ENCODE results near the gene THOC2.
"Not testable (repeated sequence)": the region's sequence is repeated elsewhere in the genome, so short reads cannot be mapped to it uniquely, and the experiment has no call there.

THOC2 gene

DNA sequence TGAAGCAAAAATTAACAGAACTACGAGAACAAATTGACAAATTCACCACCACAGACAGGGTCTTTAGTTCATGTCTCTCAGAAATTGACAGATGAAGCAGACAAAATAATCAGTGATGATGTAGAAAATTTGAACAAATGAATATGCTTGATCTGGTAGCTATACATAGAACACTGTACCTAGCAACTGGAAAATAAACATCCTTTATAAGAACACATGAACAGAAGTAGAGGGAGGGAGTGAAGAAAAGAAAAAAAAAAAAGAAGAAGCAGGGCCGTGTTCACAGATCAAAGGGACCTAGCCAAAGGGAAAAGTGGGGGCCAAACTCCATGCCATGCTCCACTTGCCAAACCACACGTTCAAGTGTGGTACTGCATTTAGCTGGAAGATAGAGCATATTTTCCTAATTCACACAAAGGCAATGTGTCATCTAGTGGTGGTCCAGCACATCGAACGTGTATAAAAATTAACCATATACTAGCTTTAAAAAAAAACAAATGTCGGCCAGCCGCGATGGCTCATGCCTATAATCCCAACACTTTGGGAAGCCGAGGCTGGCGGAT lies 5.6 kb upstream of the THOC2 start:
- no peak for DNase-seq
- Histone ChIP-seq H3K4me1 (ENCODE audit: control insufficient read depth, insufficient read depth, low read length, poor library complexity, severe bottlenecking) (no peaks in the 10 kb centered on the region), H3K27ac (ENCODE audit: insufficient read depth, low read length, poor library complexity, severe bottlenecking) (no peak overlapping the region), H3K27me3 (replicated peaks; ENCODE audit: control insufficient read depth, insufficient read depth, low read length, poor library complexity, severe bottlenecking) (no peaks in the 10 kb centered on the region), H3K36me3 (ENCODE audit: control insufficient read depth, insufficient read depth, low read length) (no peaks in the 10 kb centered on the region), H3K9me3 (ENCODE audit: control insufficient read depth, low read length) (no peaks in the 10 kb centered on the region), H3K4me3 (ENCODE audit: insufficient read depth, low read depth, low read length, poor library complexity, severe bottlenecking) (no peak overlapping the region)

DNA sequence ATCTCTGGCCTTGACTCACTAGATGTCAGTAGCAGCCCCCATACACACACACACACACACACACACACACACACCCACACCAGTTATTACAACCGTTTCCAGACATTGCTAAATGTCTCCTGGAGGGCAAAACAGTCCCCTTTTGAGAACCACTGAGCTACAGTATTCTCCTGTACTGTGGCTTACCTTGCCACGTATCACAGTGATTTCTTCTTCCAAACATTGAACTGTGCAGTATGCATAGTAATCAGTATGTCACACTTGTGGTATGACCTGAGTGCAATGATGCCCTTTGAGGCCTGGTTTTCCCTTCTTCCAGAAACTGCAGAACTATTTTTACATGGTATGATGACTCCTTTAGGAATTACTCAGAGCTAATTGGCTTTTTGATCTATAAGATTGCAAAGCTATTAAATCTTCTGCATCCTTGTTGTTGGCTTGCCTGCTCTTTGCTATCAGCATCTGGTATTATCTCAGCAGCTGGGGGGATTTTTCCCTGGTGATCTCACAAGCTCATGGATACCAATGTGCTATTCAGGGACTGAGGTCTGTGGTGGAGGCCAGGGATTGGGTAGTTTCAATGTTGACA lies 3.6 kb upstream of the THOC2 start:
- H3K27me3 ChIP-seq (replicated peaks; ENCODE audit: control insufficient read depth, insufficient read depth, low read length, poor library complexity, severe bottlenecking): no peaks in the 10 kb centered on the region
- H3K4me3 ChIP-seq (ENCODE audit: insufficient read depth, low read depth, low read length, poor library complexity, severe bottlenecking): no peak overlapping the region
- H3K27ac ChIP-seq (ENCODE audit: insufficient read depth, low read length, poor library complexity, severe bottlenecking): no peak overlapping the region
- no peak for DNase-seq
- no peaks in the 10 kb centered on the region for H3K9me3 ChIP-seq (ENCODE audit: control insufficient read depth, low read length)
- no peaks in the 10 kb centered on the region for H3K36me3 ChIP-seq (ENCODE audit: control insufficient read depth, insufficient read depth, low read length)
- no peaks in the 10 kb centered on the region for H3K4me1 ChIP-seq (ENCODE audit: control insufficient read depth, insufficient read depth, low read length, poor library complexity, severe bottlenecking)

DNA sequence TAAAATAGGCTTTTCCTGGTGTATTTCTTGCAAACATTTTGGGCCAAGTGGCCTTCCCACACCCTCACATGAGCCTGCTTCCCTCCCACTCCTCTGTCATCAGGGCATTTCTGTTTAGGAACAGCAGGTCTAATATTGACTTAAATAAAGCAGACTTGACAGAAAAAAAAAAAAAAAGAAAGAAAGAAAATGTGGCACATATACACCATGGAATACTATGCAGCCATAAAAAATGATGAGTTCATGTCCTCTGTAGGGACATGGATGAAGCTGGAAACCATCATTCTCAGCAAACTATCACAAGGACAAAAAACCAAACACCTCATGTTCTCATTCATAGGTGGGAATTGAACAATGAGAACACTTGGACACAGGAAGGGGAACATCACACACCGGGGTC lies 2.3 kb upstream of the THOC2 start:
- not testable (repeated sequence) for H3K27ac ChIP-seq (ENCODE audit: insufficient read depth, low read length, poor library complexity, severe bottlenecking); H3K4me3 ChIP-seq (ENCODE audit: insufficient read depth, low read depth, low read length, poor library complexity, severe bottlenecking); H3K4me1 ChIP-seq (ENCODE audit: control insufficient read depth, insufficient read depth, low read length, poor library complexity, severe bottlenecking); H3K27me3 ChIP-seq (replicated peaks; ENCODE audit: control insufficient read depth, insufficient read depth, low read length, poor library complexity, severe bottlenecking); H3K36me3 ChIP-seq (ENCODE audit: control insufficient read depth, insufficient read depth, low read length); H3K9me3 ChIP-seq (ENCODE audit: control insufficient read depth, low read length); DNase-seq

DNA sequence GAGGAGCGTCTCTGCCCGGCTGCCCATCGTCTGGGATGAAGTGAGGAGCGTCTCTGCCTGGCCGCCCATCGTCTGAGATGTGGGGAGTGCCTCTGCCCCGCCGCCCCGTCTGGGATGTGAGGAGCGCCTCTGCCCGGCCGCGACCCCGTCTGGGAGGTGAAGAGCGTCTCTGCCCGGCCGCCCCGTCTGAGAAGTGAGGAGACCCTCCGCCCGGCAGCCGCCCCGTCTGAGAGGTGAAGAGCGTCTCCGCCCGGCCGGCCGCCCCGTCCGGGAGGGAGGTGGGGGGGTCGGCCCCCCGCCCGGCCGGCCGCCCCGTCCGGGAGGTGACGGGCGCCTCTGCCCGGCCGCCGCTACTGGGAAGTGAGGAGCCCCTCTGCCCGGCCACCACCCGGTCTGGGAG lies 1.2 kb upstream of the THOC2 start:
- not testable (repeated sequence) for H3K27me3 ChIP-seq (replicated peaks; ENCODE audit: control insufficient read depth, insufficient read depth, low read length, poor library complexity, severe bottlenecking); H3K4me1 ChIP-seq (ENCODE audit: control insufficient read depth, insufficient read depth, low read length, poor library complexity, severe bottlenecking); H3K27ac ChIP-seq (ENCODE audit: insufficient read depth, low read length, poor library complexity, severe bottlenecking); H3K36me3 ChIP-seq (ENCODE audit: control insufficient read depth, insufficient read depth, low read length); H3K4me3 ChIP-seq (ENCODE audit: insufficient read depth, low read depth, low read length, poor library complexity, severe bottlenecking); H3K9me3 ChIP-seq (ENCODE audit: control insufficient read depth, low read length); DNase-seq

DNA sequence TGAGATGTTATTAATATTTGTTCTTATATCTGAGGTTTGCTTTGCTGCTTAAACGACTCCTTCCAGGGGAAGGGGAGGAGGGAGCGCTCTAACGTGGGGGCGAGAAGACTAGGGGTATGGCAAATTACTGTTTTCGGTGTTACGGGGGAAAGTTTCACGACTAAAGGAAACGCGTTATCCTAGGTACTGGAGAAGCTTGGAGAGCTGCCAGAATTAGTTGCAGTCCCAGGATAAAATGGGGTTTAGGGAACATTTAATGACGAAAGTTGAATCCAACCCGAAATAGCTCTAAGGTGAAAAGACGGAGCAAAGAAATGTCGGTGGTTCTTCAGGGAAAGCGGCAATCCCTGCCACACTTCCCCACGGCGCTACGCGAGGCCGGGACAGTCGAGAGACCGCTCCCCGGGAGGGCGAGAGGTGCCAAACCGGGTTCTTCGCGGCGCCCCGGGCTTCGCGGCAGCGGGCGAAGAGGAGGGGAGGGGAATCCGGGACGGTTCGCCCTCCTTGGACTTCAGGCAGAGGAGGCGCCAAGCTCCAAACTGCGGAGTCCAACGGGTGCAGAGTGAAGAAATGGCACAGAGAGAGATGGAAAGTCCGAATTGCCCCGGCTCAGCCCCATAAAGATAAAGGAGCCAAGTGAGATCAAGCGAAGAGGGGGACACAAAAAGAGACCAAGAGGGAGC lies 724 bp downstream of the THOC2 start:
- peaks cover 4% of the 10 kb centered on the region for H3K4me1 ChIP-seq (ENCODE audit: control insufficient read depth, insufficient read depth, low read length, poor library complexity, severe bottlenecking)
- no peaks in the 10 kb centered on the region for H3K36me3 ChIP-seq (ENCODE audit: control insufficient read depth, insufficient read depth, low read length)
- no peaks in the 10 kb centered on the region for H3K9me3 ChIP-seq (ENCODE audit: control insufficient read depth, low read length)
- H3K4me3 ChIP-seq (ENCODE audit: insufficient read depth, low read depth, low read length, poor library complexity, severe bottlenecking): peak overlapping the region; percentile 80
- H3K27me3 ChIP-seq (replicated peaks; ENCODE audit: control insufficient read depth, insufficient read depth, low read length, poor library complexity, severe bottlenecking): no peaks in the 10 kb centered on the region
- no peak for DNase-seq
- H3K27ac ChIP-seq (ENCODE audit: insufficient read depth, low read length, poor library complexity, severe bottlenecking): peak overlapping the region; percentile 60

DNA sequence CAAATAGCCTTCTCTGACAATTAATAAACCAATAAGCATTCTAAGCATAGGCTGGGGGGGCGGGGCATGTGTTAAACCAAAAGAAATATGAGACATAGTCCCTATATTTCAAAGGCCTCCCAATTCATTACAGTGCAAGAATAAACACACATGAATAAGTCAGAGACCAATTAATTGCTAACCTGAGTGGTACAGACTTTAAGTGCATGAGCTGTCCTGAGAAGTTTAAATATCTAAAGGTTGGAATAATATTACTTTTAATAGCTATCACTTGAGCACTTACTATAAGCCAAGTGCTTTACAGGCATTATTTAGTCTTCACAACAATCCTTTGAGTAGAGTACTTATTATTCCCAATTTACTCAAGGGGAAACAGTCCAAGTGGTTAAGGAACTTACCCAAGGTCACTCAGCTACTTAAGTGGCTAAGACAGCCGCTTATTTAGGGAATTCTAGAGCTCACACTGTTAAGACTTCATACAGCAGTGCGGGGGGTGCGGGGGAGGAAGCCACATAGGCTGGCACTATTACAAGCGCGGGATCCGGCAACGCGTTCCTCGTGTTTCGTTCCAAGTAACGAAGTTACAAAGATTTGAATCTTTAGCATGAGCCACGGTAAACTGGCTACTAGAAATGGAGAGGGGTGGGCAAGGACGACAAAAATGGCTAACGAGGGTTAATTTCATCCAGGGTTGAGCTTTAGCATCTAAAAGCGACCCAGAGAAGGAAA lies 1.4 kb downstream of the THOC2 start:
- Histone ChIP-seq H3K9me3 (ENCODE audit: control insufficient read depth, low read length) (no peaks in the 10 kb centered on the region), H3K36me3 (ENCODE audit: control insufficient read depth, insufficient read depth, low read length) (no peaks in the 10 kb centered on the region), H3K4me3 (ENCODE audit: insufficient read depth, low read depth, low read length, poor library complexity, severe bottlenecking) (peak overlapping the region; percentile 80), H3K27ac (ENCODE audit: insufficient read depth, low read length, poor library complexity, severe bottlenecking) (no peak overlapping the region), H3K27me3 (replicated peaks; ENCODE audit: control insufficient read depth, insufficient read depth, low read length, poor library complexity, severe bottlenecking) (no peaks in the 10 kb centered on the region), H3K4me1 (ENCODE audit: control insufficient read depth, insufficient read depth, low read length, poor library complexity, severe bottlenecking) (peaks cover 4% of the 10 kb centered on the region)
- DNase-seq: no peak

DNA sequence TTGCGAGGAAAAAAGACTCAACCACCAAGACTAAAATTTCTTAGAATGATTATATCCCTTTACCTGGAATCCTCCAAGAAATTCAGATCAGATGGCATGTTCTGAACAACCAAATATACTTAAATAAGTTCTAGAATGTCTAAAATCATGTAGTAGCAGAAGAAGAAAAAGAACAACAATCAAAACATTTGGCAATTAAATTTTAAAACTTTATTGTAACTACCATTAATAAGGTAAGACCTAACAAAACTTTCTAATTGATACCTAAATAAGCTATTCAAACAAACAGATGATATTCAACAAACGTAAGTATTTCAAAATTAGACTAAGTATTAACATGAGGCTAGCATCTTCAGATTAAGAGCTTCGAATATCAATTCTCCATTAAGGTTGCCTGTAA lies 4.3 kb downstream of the THOC2 start:
- DNase-seq: no peak
- Histone ChIP-seq H3K9me3 (ENCODE audit: control insufficient read depth, low read length) (no peaks in the 10 kb centered on the region), H3K4me1 (ENCODE audit: control insufficient read depth, insufficient read depth, low read length, poor library complexity, severe bottlenecking) (peaks cover 4% of the 10 kb centered on the region), H3K27me3 (replicated peaks; ENCODE audit: control insufficient read depth, insufficient read depth, low read length, poor library complexity, severe bottlenecking) (no peaks in the 10 kb centered on the region), H3K4me3 (ENCODE audit: insufficient read depth, low read depth, low read length, poor library complexity, severe bottlenecking) (no peak overlapping the region), H3K27ac (ENCODE audit: insufficient read depth, low read length, poor library complexity, severe bottlenecking) (no peak overlapping the region), H3K36me3 (ENCODE audit: control insufficient read depth, insufficient read depth, low read length) (no peaks in the 10 kb centered on the region)

DNA sequence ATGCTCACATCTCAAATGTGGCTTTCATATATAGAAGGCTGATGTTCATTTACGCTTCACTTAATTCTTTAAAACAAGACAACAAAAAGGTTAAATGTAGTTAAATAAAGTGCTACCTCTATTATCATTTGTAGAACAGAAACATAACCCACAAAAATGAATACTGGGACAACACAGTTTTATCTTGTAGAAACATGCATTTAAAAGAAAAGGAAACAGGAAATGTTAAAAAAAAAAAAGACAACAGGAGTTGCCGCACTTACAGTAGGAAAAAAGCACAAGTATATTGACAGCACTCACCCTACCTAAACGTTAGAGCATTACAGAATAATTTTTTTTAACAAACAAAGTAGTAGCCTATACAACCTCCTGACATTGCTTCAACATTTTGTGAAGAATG lies 4.8 kb downstream of the THOC2 start:
- no peak for DNase-seq
- no peak overlapping the region for H3K27ac ChIP-seq (ENCODE audit: insufficient read depth, low read length, poor library complexity, severe bottlenecking)
- no peaks in the 10 kb centered on the region for H3K9me3 ChIP-seq (ENCODE audit: control insufficient read depth, low read length)
- no peaks in the 10 kb centered on the region for H3K36me3 ChIP-seq (ENCODE audit: control insufficient read depth, insufficient read depth, low read length)
- no peaks in the 10 kb centered on the region for H3K27me3 ChIP-seq (replicated peaks; ENCODE audit: control insufficient read depth, insufficient read depth, low read length, poor library complexity, severe bottlenecking)
- H3K4me3 ChIP-seq (ENCODE audit: insufficient read depth, low read depth, low read length, poor library complexity, severe bottlenecking): no peak overlapping the region
- H3K4me1 ChIP-seq (ENCODE audit: control insufficient read depth, insufficient read depth, low read length, poor library complexity, severe bottlenecking): peaks cover 4% of the 10 kb centered on the region

DNA sequence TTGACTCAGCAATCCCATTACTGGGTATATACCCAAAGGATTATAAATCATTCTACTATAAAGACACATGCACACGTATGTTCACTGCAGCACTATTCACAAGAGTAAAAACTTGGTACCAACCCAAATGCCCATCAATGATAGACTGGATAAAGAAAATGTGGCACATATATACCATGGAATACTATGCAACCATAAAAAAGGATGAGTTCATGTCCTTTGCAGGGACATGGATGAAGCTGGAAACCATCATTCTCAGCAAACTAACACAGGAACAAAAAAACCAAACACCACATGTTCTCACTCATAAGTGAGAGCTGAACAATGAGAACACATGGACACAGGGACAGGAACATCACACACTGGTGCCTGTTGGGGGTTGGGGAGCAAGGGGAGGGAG lies 10.7 kb downstream of the THOC2 start:
- not testable (repeated sequence) for H3K4me3 ChIP-seq (ENCODE audit: insufficient read depth, low read depth, low read length, poor library complexity, severe bottlenecking); H3K36me3 ChIP-seq (ENCODE audit: control insufficient read depth, insufficient read depth, low read length); H3K27ac ChIP-seq (ENCODE audit: insufficient read depth, low read length, poor library complexity, severe bottlenecking); DNase-seq; H3K27me3 ChIP-seq (replicated peaks; ENCODE audit: control insufficient read depth, insufficient read depth, low read length, poor library complexity, severe bottlenecking); H3K9me3 ChIP-seq (ENCODE audit: control insufficient read depth, low read length); H3K4me1 ChIP-seq (ENCODE audit: control insufficient read depth, insufficient read depth, low read length, poor library complexity, severe bottlenecking)

DNA sequence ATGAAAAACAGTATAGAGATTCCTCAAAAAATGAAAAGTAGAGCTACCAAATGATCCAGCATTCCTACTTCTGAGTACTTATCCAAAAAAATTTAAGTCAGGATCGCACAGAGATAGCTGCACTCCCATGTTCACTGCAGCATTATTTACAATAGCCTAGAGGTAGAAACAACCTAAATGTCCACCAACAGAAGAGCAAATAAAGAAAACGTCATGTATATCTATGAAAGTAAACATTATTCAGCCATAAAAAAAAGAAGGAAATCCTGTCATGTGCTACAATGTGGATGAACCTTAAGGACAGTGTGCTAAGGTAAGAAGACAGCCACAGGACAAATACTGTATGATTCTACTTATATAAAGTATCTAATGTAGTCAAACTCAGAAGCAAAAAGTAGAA lies 12.4 kb downstream of the THOC2 start:
- Histone ChIP-seq H3K4me1 (ENCODE audit: control insufficient read depth, insufficient read depth, low read length, poor library complexity, severe bottlenecking) (no peaks in the 10 kb centered on the region), H3K9me3 (ENCODE audit: control insufficient read depth, low read length) (no peaks in the 10 kb centered on the region), H3K27ac (ENCODE audit: insufficient read depth, low read length, poor library complexity, severe bottlenecking) (no peak overlapping the region), H3K27me3 (replicated peaks; ENCODE audit: control insufficient read depth, insufficient read depth, low read length, poor library complexity, severe bottlenecking) (no peaks in the 10 kb centered on the region), H3K4me3 (ENCODE audit: insufficient read depth, low read depth, low read length, poor library complexity, severe bottlenecking) (no peak overlapping the region), H3K36me3 (ENCODE audit: control insufficient read depth, insufficient read depth, low read length) (no peaks in the 10 kb centered on the region)
- DNase-seq: no peak
